Cardiac muscle cell (in vitro differentiated cells and primary cell): ENCODE results near the gene KRTAP16-1. TPM values are rescaled to one million over a fixed set of nuclear protein-coding genes. Genes with fewer than 3 reads are reported as not detected.
"Not testable (repeated sequence)": the region's sequence is repeated elsewhere in the genome, so short reads cannot be mapped to it uniquely, and the experiment has no call there.

Experiments used
- DNase-seq, 2 donors: peaks; one replicate each; pipeline versions ENCODE4 v3.0.0 to v3.0.0-alpha.2; 2010 to 2017; ENCODE audit warnings: low read depth in 1 of 2, low spot score in 1 of 2
- H3K27ac ChIP-seq: fragments of 200-600 bp; sonication (generic); 2 replicates; pipeline ENCODE4 v1.5.1; 2016
- H3K27me3 ChIP-seq: fragments of 200-600 bp; sonication (generic); 2 replicates; pipeline ENCODE4 v1.6.0; 2016; ENCODE audit warnings: control low read depth
- H3K36me3 ChIP-seq: fragments of 200-600 bp; sonication (generic); 2 replicates; pipeline ENCODE4 v1.5.1; 2016; ENCODE audit warnings: control low read depth
- H3K4me1 ChIP-seq: fragments of 200-600 bp; sonication (generic); 2 replicates; pipeline ENCODE4 v1.8.1; 2017; ENCODE audit warnings: low read depth, mild to moderate bottlenecking, mixed run types
- H3K4me3 ChIP-seq: fragments of 200-600 bp; sonication (generic); 2 replicates; pipeline ENCODE4 v1.5.1; 2016; ENCODE audit warnings: mild to moderate bottlenecking
- H3K9me3 ChIP-seq: fragments of 200-600 bp; sonication (generic); 2 replicates; pipeline ENCODE4 v1.5.1; 2017; ENCODE audit warnings: low read depth, mild to moderate bottlenecking, control low read depth
- polyA plus RNA-seq: library from polyadenylated mRNA; unstranded; fragments of >200 nt; fragmentation: Nextera tagmentation; extraction: Ambion mirVana; gene quantifications from 2 replicates; pipeline ENCODE4 v1.2.1, GENCODE V29; 2016
- total RNA-seq: library from RNA; depleted of rRNA; stranded (reverse); fragments of >200 nt; gene quantifications from 2 replicates; pipeline ENCODE4 v1.2.3, GENCODE V29; 2016
- TF ChIP-seq, protein P1 (sequence below): IDR thresholded peaks from 2 replicates; pipeline ENCODE4 v1.5.1; 2012; ENCODE audit warnings: low read depth, mild to moderate bottlenecking, low read length

Gene KRTAP16-1
- total and polyA plus RNA-seq, 2 experiments from 2014 or later: not detected

DNA sequence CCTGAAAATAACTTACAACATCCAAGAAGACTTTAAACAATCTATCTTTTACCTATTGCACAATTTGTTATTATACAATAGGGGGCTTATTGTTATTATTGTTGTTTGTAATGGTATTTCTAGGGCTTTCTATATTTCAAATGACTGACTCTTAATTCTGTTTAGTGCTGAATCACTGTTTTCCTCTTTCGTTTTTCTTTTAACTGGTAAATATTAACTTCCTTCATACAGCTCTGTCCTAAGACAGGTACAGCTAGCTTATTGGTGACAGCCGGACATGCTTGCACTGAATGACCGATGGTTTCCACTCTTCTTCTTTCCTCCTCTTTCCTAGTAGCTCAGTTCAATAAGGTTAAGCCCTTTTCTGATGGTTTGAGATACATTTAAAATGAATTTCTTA is 22.1 kb downstream of the KRTAP16-1 start:
- H3K27ac ChIP-seq: no peak overlapping the region
- no peak overlapping the region for H3K4me3 ChIP-seq
- TF ChIP-seq, protein P1, sequence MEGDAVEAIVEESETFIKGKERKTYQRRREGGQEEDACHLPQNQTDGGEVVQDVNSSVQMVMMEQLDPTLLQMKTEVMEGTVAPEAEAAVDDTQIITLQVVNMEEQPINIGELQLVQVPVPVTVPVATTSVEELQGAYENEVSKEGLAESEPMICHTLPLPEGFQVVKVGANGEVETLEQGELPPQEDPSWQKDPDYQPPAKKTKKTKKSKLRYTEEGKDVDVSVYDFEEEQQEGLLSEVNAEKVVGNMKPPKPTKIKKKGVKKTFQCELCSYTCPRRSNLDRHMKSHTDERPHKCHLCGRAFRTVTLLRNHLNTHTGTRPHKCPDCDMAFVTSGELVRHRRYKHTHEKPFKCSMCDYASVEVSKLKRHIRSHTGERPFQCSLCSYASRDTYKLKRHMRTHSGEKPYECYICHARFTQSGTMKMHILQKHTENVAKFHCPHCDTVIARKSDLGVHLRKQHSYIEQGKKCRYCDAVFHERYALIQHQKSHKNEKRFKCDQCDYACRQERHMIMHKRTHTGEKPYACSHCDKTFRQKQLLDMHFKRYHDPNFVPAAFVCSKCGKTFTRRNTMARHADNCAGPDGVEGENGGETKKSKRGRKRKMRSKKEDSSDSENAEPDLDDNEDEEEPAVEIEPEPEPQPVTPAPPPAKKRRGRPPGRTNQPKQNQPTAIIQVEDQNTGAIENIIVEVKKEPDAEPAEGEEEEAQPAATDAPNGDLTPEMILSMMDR: no peak
- DNase-seq: no peak
- no peaks in the 10 kb centered on the region for H3K4me1 ChIP-seq
- H3K27me3 ChIP-seq: no peaks in the 10 kb centered on the region
- no peaks in the 10 kb centered on the region for H3K9me3 ChIP-seq
- H3K36me3 ChIP-seq: no peaks in the 10 kb centered on the region

DNA sequence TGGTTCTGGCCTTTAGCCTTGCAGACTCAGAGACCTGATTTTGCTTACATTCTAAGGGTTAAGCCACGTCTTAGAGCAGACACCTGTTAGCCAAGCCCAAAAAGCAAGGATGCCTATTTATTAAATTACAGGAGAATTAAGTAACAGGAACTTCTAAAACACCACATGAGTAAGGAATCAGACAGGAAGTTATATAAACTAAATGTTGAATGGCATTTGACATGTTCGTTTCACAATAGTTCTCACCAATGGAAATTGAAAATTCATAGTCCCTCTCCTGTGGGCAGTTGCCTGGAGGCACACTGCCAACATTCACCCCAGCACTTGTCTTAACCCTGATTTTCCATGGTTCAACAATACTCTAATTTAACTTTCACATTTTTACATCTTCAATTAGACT is 24.6 kb downstream of the KRTAP16-1 start:
- TF ChIP-seq, protein P1: no peak
- Histone ChIP-seq H3K4me3 (no peak overlapping the region), H3K27me3 (no peaks in the 10 kb centered on the region), H3K27ac (no peak overlapping the region), H3K36me3 (no peaks in the 10 kb centered on the region), H3K4me1 (no peaks in the 10 kb centered on the region), H3K9me3 (no peaks in the 10 kb centered on the region)
- DNase-seq: no peak

DNA sequence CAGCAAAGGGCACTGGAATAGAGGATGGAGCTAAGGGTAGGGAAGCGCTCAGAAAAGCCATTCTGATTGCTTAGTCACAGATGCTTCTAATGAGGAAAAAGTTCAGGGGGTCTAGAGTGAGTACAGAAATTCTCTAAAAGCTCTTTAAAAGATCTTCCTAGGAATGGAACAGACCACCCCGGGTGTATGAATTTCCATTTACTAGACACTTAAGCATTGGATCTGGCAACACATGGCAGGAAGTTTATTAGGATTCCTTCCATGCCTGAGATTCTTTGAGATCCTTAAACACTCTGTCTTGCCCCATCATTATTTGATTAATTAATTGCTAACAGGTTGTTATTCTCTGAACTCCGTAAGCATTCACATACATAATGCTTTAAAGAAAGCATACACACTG is 25.1 kb downstream of the KRTAP16-1 start:
- DNase-seq: no peak
- no peaks in the 10 kb centered on the region for H3K27me3 ChIP-seq
- no peak overlapping the region for H3K27ac ChIP-seq
- H3K4me3 ChIP-seq: no peak overlapping the region
- no peaks in the 10 kb centered on the region for H3K4me1 ChIP-seq
- H3K9me3 ChIP-seq: no peaks in the 10 kb centered on the region
- TF ChIP-seq, protein P1: no peak
- H3K36me3 ChIP-seq: no peaks in the 10 kb centered on the region

DNA sequence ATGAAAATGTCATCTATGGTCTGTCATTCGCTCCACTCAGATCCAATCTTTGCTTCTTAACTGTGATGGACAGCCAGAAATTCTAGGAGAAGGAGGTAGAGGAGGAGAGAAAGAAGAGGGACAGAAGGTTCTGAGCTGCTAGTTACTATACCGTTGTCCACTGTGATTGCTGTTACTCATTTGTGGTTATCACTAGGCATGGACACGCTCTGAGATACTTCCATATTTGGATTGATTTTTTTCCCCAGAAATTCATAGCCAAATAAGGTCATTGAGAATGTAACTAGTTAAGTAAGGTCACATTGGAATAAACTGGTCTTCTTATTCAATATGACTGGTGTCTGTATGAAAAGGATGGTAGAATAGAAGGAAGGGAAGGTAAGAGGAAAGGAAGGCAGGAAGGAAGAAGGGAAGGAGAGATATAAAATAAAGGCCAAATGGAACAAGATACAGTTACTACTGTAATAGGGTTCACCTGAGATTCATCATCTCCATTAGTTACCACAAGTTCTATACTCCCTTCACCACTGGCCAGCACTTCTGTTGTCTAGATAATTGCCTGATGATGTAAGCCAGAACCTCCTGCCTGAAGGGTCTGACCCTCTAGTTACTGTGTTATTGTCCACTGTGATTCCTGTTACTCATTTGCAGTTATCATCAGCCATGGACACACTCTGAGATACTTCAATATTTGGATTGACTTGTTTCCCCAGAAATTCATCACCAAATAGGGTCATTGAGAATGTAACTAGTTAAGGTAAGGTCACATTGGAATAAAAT is 30.7 kb downstream of the KRTAP16-1 start:
- no peak for DNase-seq
- no peaks in the 10 kb centered on the region for H3K9me3 ChIP-seq
- TF ChIP-seq, protein P1: no peak
- no peak overlapping the region for H3K4me3 ChIP-seq
- no peaks in the 10 kb centered on the region for H3K36me3 ChIP-seq
- no peaks in the 10 kb centered on the region for H3K4me1 ChIP-seq
- peaks cover 7% of the 10 kb centered on the region for H3K27me3 ChIP-seq
- H3K27ac ChIP-seq: no peak overlapping the region

DNA sequence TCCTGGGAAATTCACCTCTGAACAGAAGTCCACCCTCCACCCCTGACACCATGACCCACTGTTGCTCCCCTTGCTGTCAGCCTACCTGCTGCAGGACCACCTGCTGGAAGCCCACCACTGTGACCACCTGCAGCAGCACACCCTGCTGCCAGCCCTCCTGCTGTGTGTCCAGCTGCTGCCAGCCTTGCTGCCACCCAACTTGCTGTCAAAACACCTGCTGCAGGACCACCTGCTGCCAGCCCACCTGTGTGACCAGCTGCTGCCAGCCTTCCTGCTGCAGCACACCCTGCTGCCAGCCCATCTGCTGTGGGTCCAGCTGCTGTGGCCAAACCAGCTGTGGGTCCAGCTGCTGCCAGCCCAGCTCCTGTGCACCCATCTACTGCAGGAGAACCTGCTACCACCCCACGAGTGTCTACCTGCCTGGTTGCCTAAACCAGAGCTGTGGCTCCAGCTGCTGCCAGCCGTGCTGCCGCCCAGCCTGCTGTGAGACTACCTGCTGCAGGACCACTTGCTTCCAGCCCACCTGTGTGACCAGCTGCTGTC is 33.4 kb downstream of the KRTAP16-1 start, which contains the start of gene KRTAP9-7:
TSS of gene KRTAP9-7 (plus strand) at position 51 of the 543 bp plus-strand sequence. CDS start at position 51, 0 bp downstream.
- not testable (repeated sequence) for H3K36me3 ChIP-seq, H3K9me3 ChIP-seq, H3K4me1 ChIP-seq, H3K27ac ChIP-seq, H3K27me3 ChIP-seq, DNase-seq, H3K4me3 ChIP-seq

DNA sequence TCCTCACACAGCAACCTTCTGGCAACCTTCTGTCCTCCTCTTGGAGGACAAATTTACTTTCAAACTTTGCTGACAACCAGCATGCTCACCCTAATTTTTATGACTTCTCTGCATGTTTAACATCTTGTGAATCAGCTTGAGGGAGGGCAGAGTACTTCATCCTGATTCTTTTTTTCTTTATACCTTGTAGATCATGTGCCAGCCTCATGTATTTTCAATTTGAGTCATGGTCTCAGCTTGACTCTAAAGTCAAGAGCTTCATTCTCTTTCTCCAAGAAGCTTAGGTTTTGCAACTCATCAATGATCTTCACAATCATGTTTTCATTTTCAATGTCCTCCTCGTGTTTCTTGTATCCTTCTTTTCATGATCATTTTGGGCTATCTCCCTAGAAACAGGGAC is 37.3 kb downstream of the KRTAP16-1 start:
- H3K4me3 ChIP-seq: no peak overlapping the region
- H3K4me1 ChIP-seq: no peaks in the 10 kb centered on the region
- peaks cover 7% of the 10 kb centered on the region for H3K27me3 ChIP-seq
- H3K36me3 ChIP-seq: no peaks in the 10 kb centered on the region
- TF ChIP-seq, protein P1: no peak
- no peak overlapping the region for H3K27ac ChIP-seq
- H3K9me3 ChIP-seq: no peaks in the 10 kb centered on the region
- no peak for DNase-seq

DNA sequence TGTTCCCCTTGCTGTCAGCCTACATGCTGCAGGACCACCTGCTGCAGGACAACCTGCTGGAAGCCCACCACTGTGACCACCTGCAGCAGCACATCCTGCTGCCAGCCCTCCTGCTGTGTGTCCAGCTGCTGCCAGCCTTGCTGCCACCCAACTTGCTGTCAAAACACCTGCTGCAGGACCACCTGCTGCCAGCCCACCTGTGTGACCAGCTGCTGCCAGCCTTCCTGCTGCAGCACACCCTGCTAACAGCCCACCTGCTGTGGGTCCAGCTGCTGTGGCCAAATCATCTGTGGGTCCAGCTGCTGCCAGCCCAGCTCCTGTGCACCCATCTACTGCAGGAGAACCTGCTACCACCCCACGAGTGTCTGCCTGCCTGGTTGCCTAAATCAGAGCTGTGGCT is 37.8 kb downstream of the KRTAP16-1 start:
- H3K9me3 ChIP-seq, DNase-seq, H3K27ac ChIP-seq, H3K4me1 ChIP-seq, H3K4me3 ChIP-seq, H3K27me3 ChIP-seq, H3K36me3 ChIP-seq: not testable (repeated sequence)
